ENCODE data around the gene FMN1. TPM values are rescaled to one million over a fixed set of nuclear protein-coding genes. Genes with fewer than 3 reads are reported as not detected.

FMN1 gene
- total and polyA plus RNA-seq, 2 of the 8 experiments (the other 6 are each of a cell fraction or from before 2014, with no cell fraction given) = 0.27 to 3.7 TPM

- Histone ChIP-seq H3K9ac (replicated peaks in 1 of 4; ENCODE audit: extremely low read depth in 1 of 4, low read depth in 3 of 4, low read length in 3 of 4) (no peak overlapping the region), H3K36me3 (ENCODE audit: control insufficient read depth in 2 of 4, insufficient read depth in 4 of 4, low read length in 3 of 4) (no peaks in the 10 kb centered on the region), H4K5ac (ENCODE audit: insufficient read length, low read depth, low read length) (no peak overlapping the region), H3K79me2 (ENCODE audit: control insufficient read depth in 1 of 2, insufficient read depth in 2 of 2, low read length in 2 of 2) (no peaks in the 10 kb centered on the region), H4K20me1 (replicated peaks in 1 of 2; ENCODE audit: control insufficient read depth in 1 of 2, insufficient read depth in 2 of 2, low read length in 2 of 2) (no peaks in the 10 kb centered on the region), H2BK120ac (replicated peaks; ENCODE audit: low read depth, low read length) (no peak overlapping the region), H2AFZ (ENCODE audit: low read length) (no peak overlapping the region), H3K9me3 (ENCODE audit: insufficient read depth in 2 of 2, low read depth in 1 of 2, low read length in 1 of 2) (no peaks in the 10 kb centered on the region), H3K4me1 (replicated peaks in 1 of 4; ENCODE audit: control insufficient read depth in 3 of 4, insufficient read depth in 4 of 4, low read length in 3 of 4) (peaks cover 0 to 5% (median 1%) of the 10 kb centered on the region in 4 experiments; a peak in 2 of 7 replicates), H2BK15ac (ENCODE audit: low read length) (no peak overlapping the region), H3K14ac (ENCODE audit: insufficient read length) (no peak overlapping the region), H3K4me2 (ENCODE audit: insufficient read depth in 1 of 2, low read depth in 2 of 2, low read length in 2 of 2) (0 out of 4 replicates have a peak overlapping the region, but pooled peaks of 1 of the 2 experiments have one; percentile 2), H3K23ac (ENCODE audit: insufficient read length) (no peak overlapping the region), H2BK12ac (ENCODE audit: low read depth, low read length) (no peak overlapping the region), H2BK20ac (ENCODE audit: low read length) (no peak overlapping the region), H3K23me2 (ENCODE audit: low read depth, low read length) (no peaks in the 10 kb centered on the region), H4K91ac (replicated peaks; ENCODE audit: insufficient read length, low read length) (no peak overlapping the region), H3K27me3 (replicated peaks in 1 of 4; ENCODE audit: control insufficient read depth in 3 of 4, extremely low read depth in 1 of 4, insufficient read depth in 3 of 4, low read length in 3 of 4) (peaks cover 0 to 1% (median 0%) of the 10 kb centered on the region in 4 experiments; a peak in 1 of 7 replicates), H3K79me1 (ENCODE audit: low read depth, low read length) (no peaks in the 10 kb centered on the region), H3K27ac (ENCODE audit: low read depth, low read length) (no peak overlapping the region), H4K8ac (ENCODE audit: extremely low read depth, insufficient read depth, low read length) (no peak overlapping the region), H2BK5ac (ENCODE audit: low read depth, low read length) (no peak overlapping the region), H3K18ac (ENCODE audit: extremely low read depth, low read length) (no peak overlapping the region), H3K4me3 (ENCODE audit: extremely low read depth in 1 of 4, insufficient read depth in 2 of 4, low read depth in 3 of 4, low read length in 4 of 4) (no peak overlapping the region), H3K56ac (replicated peaks; ENCODE audit: insufficient read length, low read depth, low read length) (no peak overlapping the region), H3K4ac (replicated peaks; ENCODE audit: insufficient read length, low read depth, low read length) (no peak overlapping the region), H2AK5ac (ENCODE audit: low read depth, low read length) (no peak overlapping the region)
- FAIRE-seq (peak; percentile 95), DNase-seq (ENCODE audit: low read depth in 1 of 2, low spot score in 2 of 2) (no peak)
- WGBS, 2 experiments (ENCODE audit: extremely low coverage in 1 of 2, insufficient coverage in 1 of 2, insufficient read length in 1 of 2, insufficient replicate concordance in 2 of 2, low coverage in 1 of 2, low lambda C conversion rate in 2 of 2, missing lambda C conversion rate in 1 of 2) = 65% methylated on average over 4 of the region's 4 CpGs; no CpG with 5 or more reads in 1 of the 2 experiments
- ChIA-PET CTCF (ENCODE audit: partially characterized antibody) (interaction anchor here (0.7 to 1.8 kb wide), 9 partner anchors 10 to 1010 kb away, joined by 3 to 7 read pairs (median 3); no protein-coding TSS in a partner anchor), POLR2A (ENCODE audit: partially characterized antibody) (no interaction called here)
- TF ChIP-seq RAD21 (IDR thresholded peaks at IDR 0.05 in 1 of 2, conservative IDR thresholded peaks at IDR 0.05 in 1 of 2; ENCODE audit: low read depth in 2 of 2, low read length in 2 of 2) (peak; percentile 49 to 66), SP2 (IDR thresholded peaks at IDR 0.05; ENCODE audit: low read length) (no peak), SP4 (IDR thresholded peaks at IDR 0.05; ENCODE audit: low read length) (no peak), JUN (IDR thresholded peaks at IDR 0.05; ENCODE audit: low read depth, low read length) (no peak), RBBP5 (IDR thresholded peaks at IDR 0.05; ENCODE audit: borderline replicate concordance, low read depth, low read length) (no peak), PHF8 (conservative IDR thresholded peaks at IDR 0.05; ENCODE audit: low read depth, low read length) (no peak), CEBPB (IDR thresholded peaks at IDR 0.05; ENCODE audit: low read depth, low read length) (no peak), ASH2L (IDR thresholded peaks at IDR 0.05; ENCODE audit: low read length) (no peak), RXRA (IDR thresholded peaks at IDR 0.05; ENCODE audit: insufficient read depth, low read depth, low read length) (no peak)
- TF ChIP-seq, protein P1, sequence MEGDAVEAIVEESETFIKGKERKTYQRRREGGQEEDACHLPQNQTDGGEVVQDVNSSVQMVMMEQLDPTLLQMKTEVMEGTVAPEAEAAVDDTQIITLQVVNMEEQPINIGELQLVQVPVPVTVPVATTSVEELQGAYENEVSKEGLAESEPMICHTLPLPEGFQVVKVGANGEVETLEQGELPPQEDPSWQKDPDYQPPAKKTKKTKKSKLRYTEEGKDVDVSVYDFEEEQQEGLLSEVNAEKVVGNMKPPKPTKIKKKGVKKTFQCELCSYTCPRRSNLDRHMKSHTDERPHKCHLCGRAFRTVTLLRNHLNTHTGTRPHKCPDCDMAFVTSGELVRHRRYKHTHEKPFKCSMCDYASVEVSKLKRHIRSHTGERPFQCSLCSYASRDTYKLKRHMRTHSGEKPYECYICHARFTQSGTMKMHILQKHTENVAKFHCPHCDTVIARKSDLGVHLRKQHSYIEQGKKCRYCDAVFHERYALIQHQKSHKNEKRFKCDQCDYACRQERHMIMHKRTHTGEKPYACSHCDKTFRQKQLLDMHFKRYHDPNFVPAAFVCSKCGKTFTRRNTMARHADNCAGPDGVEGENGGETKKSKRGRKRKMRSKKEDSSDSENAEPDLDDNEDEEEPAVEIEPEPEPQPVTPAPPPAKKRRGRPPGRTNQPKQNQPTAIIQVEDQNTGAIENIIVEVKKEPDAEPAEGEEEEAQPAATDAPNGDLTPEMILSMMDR (IDR thresholded peaks at IDR 0.05; ENCODE audit: control extremely low read depth in 1 of 3, insufficient read depth in 1 of 3, low read depth in 1 of 3, low read length in 3 of 3) = peak; percentile 7 to 59 (median 50)
These were observed 187.1 kb downstream of the FMN1 start for GRCh38 chr15:33007303-33007855.
